GM18870 (cell line): ENCODE measurements around the gene TP73.

Experiments used
- ATAC-seq: cut with Tn5 transposase; IDR thresholded peaks from one replicate; pipeline ENCODE4 v1.9.1; 2021; ENCODE audit warnings: moderate library complexity; ENCODE audit not compliant: unreplicated experiment

The TP73 gene

DNA sequence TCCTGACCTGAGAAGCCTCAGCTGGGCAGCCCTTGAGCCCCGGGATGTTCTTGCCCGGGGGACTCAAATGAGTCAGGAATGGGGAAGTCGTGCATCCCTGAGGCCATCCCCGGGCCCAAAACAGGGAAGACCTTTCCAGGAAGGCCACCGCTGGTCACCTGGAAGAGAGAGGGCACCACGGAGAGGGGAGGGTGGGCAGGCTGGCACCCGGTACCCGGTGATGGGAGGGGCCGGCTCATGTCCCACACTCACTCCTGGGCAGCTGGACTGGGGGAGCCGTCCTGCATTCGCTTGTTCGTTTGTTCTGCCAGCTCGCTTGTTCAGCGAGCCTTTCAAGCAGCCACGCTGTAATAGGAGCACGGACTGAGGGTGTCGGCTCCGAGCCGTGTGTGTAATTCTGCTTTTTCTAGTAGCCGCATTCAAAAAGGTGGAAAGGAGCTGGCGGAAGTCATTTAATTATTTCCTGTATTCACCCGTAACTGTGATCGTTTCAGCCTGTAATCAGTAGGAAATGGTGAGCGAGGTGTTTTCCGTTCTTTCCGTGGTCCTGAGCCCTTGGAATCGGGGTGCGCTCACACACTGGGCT is 51.6 kb downstream of the TP73 start:
- ATAC-seq = no peak

- ATAC-seq = no peak
These were observed 53.1 kb downstream of the TP73 start for GRCh38 chr1:3705341-3705950.

GRCh38 chr1:3706651-3707297 is 54.5 kb downstream of the TP73 start:
- ATAC-seq = no peak

DNA sequence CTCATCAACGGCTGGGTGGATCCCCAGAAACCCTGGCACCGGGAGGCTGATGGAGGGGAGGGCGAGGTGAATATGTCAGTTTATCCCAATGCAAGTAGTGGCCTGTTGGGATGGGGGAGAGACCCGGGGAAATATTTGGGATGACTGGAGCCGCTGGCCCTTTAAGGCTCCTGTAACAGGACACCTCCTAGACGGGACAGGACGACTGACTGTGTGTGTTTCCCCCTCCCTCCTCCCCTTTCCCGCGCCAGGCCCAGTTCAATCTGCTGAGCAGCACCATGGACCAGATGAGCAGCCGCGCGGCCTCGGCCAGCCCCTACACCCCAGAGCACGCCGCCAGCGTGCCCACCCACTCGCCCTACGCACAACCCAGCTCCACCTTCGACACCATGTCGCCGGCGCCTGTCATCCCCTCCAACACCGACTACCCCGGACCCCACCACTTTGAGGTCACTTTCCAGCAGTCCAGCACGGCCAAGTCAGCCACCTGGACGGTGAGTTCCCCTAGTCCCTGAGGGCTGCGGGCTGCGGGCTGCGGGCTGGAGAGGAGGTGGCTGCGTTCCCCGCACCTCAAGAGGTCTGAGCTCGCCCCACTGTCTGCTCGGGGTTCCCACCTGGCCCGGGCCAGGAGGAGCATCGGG is 55.1 kb downstream of the TP73 start:
- no peak for ATAC-seq

DNA sequence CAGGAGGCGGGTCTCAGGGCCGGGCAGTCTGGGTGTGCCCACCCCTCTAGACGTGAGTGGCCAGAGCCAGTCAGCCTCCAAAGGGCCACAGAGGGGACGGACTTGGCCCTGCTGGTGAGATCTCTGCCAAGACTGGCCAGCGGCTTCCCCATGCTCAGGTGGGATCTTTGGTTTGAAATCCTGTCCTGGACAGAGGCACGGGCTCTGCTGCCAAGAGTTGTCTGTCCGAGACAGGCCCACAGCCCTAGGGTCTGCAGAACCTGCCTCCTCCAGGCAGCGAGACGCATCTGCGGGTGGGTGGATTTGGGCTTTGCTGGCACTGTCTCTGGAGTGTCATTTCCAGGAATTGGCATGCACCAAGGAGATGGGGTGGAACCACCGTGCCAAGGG is 55.6 kb downstream of the TP73 start:
- ATAC-seq = no peak

GRCh38 chr1:3708791-3709190 is 56.5 kb downstream of the TP73 start:
- ATAC-seq = no peak

DNA sequence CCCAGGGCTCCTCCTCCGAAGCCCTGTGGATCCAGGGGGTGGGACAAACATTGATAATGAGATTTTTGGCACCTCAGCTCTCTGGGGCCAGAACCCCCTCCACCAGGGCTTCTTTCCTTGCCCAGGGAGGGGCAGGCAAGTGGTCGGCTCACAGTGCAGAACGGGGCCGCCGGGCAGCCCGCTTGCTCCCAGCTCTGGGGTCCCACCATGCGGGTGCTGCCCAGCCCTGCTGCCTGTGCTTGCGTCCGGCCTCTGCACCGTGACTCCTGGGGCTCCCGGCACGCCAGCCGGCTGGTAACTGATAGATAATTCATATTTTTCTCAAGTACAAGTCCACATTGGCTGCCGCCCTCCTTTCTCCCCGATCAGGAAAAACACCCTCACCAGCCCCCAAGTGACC is 57.9 kb downstream of the TP73 start:
- ATAC-seq = no peak

GRCh38 chr1:3711381-3711779 is 59.1 kb downstream of the TP73 start:
- no peak for ATAC-seq

DNA sequence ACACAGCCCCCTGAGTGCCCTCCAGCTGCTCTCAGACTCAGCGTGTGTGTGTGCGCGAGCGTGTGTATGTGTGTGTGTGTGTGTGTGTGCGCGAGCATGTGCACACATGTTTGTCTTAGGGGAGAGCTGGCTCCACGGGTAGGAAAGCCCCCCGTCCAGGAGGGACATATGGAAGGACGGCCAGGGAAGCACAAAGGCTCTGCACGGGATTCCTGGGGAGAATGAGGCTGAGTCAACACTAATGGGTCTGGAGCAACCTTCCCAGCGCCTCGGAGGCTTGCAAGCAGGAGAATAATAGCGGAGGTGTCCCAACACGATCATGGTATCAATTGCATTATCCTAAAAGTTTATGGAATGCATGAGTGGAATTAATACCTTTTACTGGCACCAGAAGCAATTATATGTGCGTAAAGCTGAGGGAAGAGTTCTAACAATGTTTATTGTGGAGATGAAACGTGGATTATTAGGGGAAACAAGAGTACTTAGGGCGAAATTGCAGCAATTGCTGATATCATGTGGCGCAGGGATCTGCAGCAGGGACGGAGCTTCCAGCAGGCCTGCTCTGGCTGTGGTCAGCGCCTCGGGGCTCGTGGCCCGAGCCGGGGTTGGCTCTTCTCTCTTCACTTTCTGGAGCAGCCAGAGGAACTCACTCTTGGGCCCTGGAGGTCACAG is 59.6 kb downstream of the TP73 start:
- ATAC-seq = no peak

DNA sequence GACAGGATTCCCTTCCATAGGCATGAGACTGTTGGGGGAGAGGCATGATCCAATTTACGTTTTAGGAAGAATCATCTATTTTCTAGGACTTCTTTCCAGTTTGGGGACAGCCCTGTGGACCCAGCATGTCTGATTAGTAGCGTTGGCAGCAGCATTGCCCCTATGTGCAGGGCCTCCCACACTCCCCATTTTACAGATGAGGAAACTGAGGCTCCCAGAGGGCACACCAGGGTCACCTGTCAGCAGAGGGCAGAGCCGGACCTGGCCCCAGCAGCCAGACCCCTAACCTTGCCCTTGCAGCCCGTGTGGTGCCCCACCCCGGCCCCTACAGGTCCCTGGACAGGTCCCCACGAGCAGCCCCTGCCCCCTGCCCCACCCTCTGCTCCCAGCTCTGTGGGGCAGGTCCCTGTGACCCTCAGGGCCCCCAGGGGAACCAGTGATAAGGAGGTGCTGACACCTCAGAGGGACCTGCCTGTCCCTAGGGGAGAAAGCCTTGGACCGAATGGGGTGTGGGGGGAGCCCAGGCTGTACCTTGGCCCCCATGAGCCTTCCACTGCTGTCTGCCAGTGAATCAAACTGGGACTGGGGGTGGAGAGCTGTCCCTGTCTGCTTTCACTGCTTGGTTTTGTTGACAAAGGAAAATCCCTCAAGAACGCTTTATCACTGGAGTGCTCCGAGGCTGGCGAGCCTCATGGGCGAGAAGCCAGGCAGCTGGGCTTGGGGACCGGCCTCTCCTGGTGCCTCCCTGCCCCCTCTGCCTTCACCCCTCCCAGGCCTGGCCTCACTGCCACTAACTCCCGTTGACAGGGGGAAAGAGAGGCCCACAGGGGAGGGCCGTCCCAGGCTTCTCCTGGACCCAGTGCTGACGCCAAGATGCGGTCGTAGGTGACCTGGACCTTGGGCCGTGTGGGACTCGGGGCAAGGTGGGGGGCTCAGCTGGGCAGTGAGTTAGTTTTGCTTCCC is 60.5 kb downstream of the TP73 start:
- no peak for ATAC-seq

- no peak for ATAC-seq
These were observed 61.5 kb downstream of the TP73 start for GRCh38 chr1:3713840-3714239.

- ATAC-seq = no peak
These were observed 62.0 kb downstream of the TP73 start for GRCh38 chr1:3714284-3714741.

- no peak for ATAC-seq
These were observed 62.5 kb downstream of the TP73 start for GRCh38 chr1:3714814-3715213.

GRCh38 chr1:3716351-3716750 is 64.0 kb downstream of the TP73 start:
- no peak for ATAC-seq

DNA sequence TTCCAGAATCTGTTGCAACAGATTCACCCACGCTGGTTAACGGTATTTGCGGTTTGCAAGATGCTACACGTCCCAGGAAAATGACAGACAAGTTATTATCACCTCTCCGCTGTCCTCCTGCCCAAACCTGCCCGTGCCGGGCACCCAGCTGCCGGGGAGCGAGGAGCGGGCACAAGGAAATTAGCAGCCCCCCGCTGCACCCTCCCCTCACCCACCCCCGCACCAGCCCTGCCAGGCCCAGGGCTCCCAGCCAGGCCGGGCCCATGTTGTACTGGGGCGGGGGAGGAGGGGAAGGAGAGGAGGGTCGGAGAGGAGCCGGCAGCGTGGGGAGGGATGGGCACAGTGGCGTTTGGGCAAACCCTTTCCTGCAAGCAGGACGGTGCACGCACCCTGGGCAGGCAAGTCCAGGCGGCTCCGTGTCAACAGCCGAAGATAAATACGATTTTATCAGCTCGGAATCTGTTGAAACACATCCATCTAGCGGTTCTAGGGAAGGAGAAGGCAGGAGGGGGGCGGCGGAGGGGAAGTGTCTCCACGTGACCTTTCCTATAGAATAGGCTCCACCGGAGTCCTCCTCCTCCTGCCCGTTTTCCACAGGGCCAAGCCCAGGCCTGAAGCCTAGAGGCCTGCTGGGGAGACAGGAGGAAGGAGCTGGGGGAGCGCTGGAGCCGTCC is 64.9 kb downstream of the TP73 start:
- ATAC-seq = no peak

DNA sequence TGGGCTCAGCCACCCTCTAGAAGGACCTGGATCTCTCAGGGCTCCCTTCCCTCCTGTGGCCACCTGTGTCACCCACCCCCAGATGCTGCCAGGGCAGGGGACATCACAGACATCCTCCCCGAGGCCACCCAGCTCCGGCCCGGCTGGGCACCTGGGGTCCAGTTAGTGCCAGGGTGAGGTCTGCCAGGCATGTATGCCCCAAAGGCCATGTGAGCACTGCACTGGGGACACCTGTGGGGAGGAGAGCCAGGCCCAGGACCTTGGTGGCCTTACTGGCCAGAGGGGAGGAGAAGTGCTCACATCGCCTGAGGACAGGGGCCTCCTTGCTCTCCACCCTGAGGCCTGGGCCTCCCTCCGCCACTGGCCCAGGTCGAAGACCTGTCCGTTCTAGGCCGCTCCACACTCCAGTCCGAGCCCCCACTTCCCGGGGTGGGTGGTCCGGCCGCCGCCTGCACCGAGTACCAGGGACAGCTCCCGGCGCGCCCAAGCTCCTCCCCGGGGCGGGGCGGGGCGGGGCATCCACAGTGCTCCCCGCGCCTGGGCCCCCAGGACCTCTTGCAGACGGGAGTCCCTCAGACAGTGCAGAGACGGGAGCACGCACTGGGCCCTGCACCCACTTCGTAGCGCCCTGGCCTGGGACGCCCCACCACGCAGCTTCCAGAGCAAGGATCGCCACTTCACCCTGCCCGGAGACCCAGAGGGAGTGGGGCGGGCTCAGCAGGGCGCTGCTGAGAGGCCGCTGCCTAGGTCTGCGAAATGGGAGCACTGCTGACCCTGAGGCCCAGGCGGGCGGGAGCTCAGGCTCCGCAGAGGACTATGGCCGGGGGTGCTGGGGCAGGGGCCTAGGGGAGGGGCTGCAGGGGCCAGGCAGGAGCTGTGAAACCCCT is 65.6 kb downstream of the TP73 start:
- ATAC-seq = no peak

DNA sequence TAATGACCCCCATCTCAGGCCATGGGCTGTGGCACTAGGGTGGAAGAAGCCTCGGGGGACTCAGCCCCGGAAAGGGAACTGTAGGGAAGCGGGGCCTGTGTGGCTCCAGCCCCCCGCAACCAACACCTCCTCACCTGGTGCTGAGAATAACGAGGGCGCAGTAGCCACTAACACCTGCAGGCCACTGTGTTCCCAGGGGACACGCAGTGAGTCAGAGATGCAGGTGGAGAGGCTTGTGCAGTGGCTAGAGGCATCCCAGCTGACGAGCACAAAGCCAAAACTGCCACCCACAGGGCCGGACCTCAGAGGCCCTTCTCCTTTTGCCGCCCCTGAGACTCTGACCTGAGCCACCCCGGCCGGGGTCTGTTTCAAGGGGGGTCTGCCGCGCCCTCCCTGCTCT is 66.4 kb downstream of the TP73 start:
- no peak for ATAC-seq

GRCh38 chr1:3721955-3722465 is 69.7 kb downstream of the TP73 start:
- no peak for ATAC-seq

DNA sequence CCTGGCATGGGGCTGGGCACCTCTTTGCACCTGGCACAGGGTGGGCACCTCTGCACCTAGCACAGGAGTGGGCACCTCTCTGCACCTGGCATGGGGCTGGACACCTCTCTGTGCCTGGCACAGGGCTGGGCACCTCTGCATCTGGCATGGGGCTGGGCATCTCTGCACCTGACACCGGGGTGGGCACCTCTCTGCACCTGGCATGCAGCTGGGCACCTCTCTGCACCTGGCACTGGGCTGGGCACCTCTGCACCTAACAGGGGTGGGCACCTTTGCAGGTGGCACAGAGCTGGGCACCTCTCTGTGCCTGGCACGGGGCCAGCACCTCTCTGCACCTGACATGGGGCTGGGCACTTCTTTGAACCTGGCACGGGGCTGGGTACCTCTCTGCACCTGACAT is 70.5 kb downstream of the TP73 start:
- ATAC-seq = no peak
